ENCODE data around the gene RAB13.
A peak's percentile ranks its signal among the peaks of the same experiment; 100 is the strongest.

The RAB13 gene

DNA sequence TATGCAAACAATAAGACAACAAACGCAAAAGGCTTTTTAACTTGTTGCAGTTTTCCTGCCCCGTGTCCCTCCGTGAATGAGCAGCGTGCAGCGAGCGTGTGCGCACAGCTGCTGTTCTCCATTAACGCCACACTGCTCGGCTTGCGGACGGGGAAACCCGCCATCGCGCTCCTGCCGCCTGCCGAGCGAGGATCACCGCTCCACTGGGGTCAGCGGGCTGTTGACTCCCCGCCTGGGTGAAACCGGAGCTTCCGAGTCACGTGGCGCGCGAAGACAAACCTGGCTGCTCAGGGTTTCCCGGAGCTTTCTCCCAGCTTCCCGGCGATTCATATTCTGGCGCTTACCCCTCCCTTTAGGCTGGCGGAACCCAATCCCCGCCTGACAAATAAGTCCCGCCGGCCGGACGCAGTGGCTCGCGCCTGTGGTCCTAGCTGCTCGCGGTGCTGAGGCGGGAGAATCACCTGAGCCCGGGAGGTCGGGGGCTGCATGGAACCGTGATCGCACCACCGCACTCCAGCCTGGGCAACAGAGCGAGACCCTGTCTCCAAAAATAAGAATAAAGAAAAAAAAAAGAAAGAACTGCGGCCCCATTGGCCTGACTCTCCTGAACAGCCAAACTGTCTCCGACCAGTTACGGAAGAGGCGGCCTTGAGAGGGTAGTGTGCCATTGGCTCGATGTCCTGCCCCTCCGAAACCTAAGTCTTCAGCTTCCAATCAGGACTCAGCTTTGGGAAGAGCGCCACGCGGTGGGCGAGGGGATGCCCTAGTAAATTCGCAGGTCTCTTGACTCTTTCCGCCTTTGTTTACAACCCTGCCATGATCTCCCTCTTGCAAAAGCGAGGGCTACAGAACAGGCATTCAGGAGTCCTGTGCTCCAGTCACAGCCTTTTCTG, 18.8 kb downstream of the RAB13 start, which contains the start of gene CREB3L4:
Gene CREB3L4, plus strand, starts transcription at position 796 of the 893 bp plus-strand sequence. CDS start 624 bp downstream, outside the sequence.
- no peaks in the 10 kb centered on the region for H3K9me3 ChIP-seq
- H3K4me1 ChIP-seq (ENCODE audit: control insufficient read depth in 1 of 2, insufficient read depth in 1 of 2, low read depth in 1 of 2, low read length in 1 of 2), result peaks cover 43 to 49% of the 10 kb centered on the region in 2 experiments
- H3K27ac ChIP-seq, result peak within 1 kb of the TSS; percentile 85
- TF ChIP-seq, protein P1, sequence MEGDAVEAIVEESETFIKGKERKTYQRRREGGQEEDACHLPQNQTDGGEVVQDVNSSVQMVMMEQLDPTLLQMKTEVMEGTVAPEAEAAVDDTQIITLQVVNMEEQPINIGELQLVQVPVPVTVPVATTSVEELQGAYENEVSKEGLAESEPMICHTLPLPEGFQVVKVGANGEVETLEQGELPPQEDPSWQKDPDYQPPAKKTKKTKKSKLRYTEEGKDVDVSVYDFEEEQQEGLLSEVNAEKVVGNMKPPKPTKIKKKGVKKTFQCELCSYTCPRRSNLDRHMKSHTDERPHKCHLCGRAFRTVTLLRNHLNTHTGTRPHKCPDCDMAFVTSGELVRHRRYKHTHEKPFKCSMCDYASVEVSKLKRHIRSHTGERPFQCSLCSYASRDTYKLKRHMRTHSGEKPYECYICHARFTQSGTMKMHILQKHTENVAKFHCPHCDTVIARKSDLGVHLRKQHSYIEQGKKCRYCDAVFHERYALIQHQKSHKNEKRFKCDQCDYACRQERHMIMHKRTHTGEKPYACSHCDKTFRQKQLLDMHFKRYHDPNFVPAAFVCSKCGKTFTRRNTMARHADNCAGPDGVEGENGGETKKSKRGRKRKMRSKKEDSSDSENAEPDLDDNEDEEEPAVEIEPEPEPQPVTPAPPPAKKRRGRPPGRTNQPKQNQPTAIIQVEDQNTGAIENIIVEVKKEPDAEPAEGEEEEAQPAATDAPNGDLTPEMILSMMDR (IDR thresholded peaks at IDR 0.05), result peak; percentile 36
- no peaks in the 10 kb centered on the region for H3K27me3 ChIP-seq
- H3K4me3 ChIP-seq (ENCODE audit: low read depth in 1 of 2, low read length in 1 of 2), result peak within 1 kb of the TSS; percentile 71 to 77
- H3K36me3 ChIP-seq, result no peaks in the 10 kb centered on the region

DNA sequence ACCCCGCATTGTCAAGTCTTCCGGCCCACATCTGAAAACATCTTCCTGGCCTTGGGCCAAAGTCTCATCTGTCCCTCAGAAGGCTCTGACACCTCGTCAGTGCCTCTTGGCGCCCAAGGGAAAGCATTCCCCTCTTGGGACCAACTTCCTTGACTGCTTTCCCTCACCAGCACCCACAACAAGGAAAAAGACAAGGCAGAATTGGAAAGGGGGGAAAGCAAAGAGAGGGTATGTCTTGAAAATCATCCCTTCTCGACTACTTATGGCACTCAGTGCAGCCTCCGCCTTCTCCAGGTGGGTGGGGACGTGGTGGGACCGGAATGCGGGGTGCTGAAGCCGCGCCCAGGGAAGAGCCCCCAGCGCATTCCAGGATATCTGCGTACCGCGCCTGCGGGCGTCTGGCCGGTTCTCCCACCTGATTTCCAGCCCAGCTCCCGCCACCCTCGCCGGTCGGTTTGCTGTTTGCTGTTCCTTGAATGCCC, 22.2 kb downstream of the RAB13 start:
- TF ChIP-seq, protein P1 (IDR thresholded peaks at IDR 0.05), result no peak
- Histone ChIP-seq H3K4me3 (ENCODE audit: low read depth in 1 of 2, low read length in 1 of 2) (peak overlapping the region; percentile 89 to 93), H3K27ac (peak overlapping the region; percentile 93), H3K36me3 (peaks cover 8% of the 10 kb centered on the region), H3K4me1 (ENCODE audit: control insufficient read depth in 1 of 2, insufficient read depth in 1 of 2, low read depth in 1 of 2, low read length in 1 of 2) (peaks cover 51 to 63% of the 10 kb centered on the region in 2 experiments), H3K9me3 (no peaks in the 10 kb centered on the region), H3K27me3 (no peaks in the 10 kb centered on the region)

DNA sequence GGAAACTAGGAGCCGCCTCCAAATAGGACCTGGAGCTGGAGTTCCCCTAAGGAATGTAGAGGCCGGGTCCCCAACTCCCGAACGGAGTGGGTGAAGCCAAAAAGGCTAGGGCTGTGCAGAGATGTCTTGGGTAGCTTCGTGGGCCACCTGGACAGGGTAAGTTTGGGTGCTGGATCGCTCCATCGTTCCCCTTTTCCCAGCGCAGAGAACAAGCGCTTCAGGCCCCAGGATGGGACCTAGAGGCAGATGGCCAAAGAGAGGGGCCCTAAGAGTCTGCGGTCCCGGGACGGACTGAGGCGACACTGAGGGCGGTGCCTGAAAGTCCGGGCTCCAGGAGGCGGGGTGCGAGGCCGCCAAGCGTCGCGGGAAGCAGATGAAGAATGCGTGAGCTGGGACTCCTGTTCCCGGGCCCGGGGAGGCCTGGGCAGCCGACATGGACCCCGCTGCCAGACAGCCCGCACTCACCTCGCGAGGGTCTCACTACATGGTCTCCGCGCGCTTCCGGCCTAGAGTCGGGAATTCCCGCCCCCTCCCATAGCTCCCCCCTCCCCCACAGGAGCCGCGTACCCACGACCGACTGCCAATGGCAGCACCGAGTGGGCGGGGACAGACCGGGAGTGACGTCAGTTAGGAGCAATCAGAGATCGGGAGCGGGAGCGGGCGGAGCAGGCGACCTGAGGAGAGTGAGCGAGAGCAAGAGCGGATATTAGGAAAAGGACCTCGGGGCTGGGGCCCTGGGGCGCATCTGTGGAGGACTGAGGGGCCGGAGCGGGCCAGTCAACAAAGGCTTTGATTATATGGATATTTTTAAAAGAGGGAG, 22.9 kb downstream of the RAB13 start, which contains the start of gene SLC39A1:
Gene SLC39A1, minus strand, starts transcription at position 508 of the 820 bp plus-strand sequence. CDS start 822 bp downstream, outside the sequence.
- H3K27me3 ChIP-seq, result no peaks in the 10 kb centered on the region
- peak within 1 kb of the TSS; percentile 93 for H3K27ac ChIP-seq
- H3K4me3 ChIP-seq (ENCODE audit: low read depth in 1 of 2, low read length in 1 of 2), result peak within 1 kb of the TSS; percentile 89 to 93
- TF ChIP-seq, protein P1 (IDR thresholded peaks at IDR 0.05), result no peak
- no peaks in the 10 kb centered on the region for H3K9me3 ChIP-seq
- peaks cover 47 to 62% of the 10 kb centered on the region in 2 experiments for H3K4me1 ChIP-seq (ENCODE audit: control insufficient read depth in 1 of 2, insufficient read depth in 1 of 2, low read depth in 1 of 2, low read length in 1 of 2)
- H3K36me3 ChIP-seq, result peaks cover 8% of the 10 kb centered on the region

DNA sequence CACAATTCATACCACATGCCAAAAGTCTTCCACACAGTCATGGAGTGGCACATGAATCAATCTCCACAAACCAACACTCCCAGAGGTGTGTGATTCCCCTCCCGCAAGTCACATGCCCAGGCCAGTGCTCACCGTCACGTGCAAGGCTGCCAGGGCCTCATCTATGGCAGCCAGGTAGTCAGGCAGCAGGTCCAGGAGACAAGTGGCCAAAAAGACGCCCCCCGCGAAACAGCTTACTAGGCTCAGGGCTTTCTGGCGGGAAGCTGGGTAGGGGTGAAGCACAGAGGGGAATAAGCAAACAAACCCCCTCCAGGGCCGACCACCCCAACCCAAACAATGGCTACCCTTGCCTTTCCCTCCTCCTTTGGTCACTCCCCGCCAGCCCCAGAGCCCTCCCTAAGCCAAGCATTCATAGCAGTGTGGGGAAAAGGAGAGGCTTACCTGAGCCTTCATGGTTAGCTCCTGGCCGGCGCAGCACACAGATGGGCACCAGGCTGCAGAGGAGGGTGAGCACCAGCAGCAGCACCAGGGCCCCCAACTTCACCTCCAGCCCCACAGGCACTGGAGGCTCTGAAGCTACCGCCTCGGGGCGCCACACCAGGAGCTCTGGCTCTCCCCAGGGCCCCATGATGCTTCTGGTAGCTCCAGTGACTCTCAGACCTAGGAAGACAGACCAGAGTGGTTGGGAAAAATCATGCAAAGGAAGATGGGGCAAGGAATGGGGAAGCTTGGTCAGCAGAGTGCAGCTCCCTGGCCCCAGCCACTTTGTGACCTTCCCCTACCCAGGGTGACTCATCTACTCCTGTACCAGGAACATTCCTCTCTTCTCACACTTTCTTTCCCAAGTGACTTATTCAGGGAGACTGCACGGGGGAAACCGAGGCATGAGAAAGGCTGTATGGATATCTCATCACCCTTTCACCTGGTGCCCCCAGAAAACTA, 23.8 kb downstream of the RAB13 start:
- TF ChIP-seq, protein P1 (IDR thresholded peaks at IDR 0.05), result no peak
- Histone ChIP-seq H3K4me3 (ENCODE audit: low read depth in 1 of 2, low read length in 1 of 2) (peak overlapping the region; percentile 89 to 93), H3K9me3 (no peaks in the 10 kb centered on the region), H3K36me3 (peaks cover 8% of the 10 kb centered on the region), H3K27me3 (no peaks in the 10 kb centered on the region), H3K4me1 (ENCODE audit: control insufficient read depth in 1 of 2, insufficient read depth in 1 of 2, low read depth in 1 of 2, low read length in 1 of 2) (peaks cover 48 to 60% of the 10 kb centered on the region in 2 experiments), H3K27ac (peak overlapping the region; percentile 93)
